HCT116 (cell line): ENCODE data around the gene CELSR3. TPM values are rescaled to one million over a fixed set of nuclear protein-coding genes. Genes with fewer than 3 reads are reported as not detected.

Experiments
- ATAC-seq: fragments of 200-7000 bp; cut with Tn5 transposase; 2 replicates; pipeline ENCODE4 v1.9.1; 2020; ENCODE audit warnings: mild to moderate bottlenecking, moderate library complexity
- BruUV-seq: library from RNA; stranded (reverse); fragments of 400-500 nt; replicated peaks from 2 replicates; lab custom pipeline; 2021; lab: Mats Ljungman, UMichigan
- CTCF ChIA-PET: fragments of 300-600 bp; sonication (Branson Sonifier 250); formaldehyde crosslinking; loops from one replicate; lab custom pipeline; 2021; ENCODE audit warnings: antibody characterized with exemption; lab: Charles Lee
- POLR2A ChIA-PET: fragments of 300-600, 350-600 bp; sonication (Branson Sonifier 250); formaldehyde crosslinking; loops from one replicate; lab custom pipeline; 2021; ENCODE audit warnings: antibody characterized with exemption; lab: Charles Lee
- RAD21 ChIA-PET, 2 experiments: fragments of 300-600 bp; sonication (Branson Sonifier 250); formaldehyde crosslinking; loops; one replicate each; lab custom pipeline; 2023; ENCODE audit warnings: low total read pairs in 2 of 2; ENCODE audit not compliant: uncharacterized antibody in 2 of 2, unreplicated experiment in 2 of 2, low non-redundant PET in 1 of 2; lab: Charles Lee
- DNase-seq: peaks from one replicate; pipeline ENCODE4 v3.0.0-alpha.2; 2010; ENCODE audit warnings: low read depth, low spot score
- H2AFZ ChIP-seq: fragments of 200-600 bp; shearing (Covaris generic), sonication (generic); 2 replicates; pipeline ENCODE4 v1.6.1; 2017; ENCODE audit warnings: low read depth, mixed run types, mixed read lengths, antibody characterized with exemption, low read length; ENCODE audit not compliant: poor library complexity, severe bottlenecking
- H3K27ac ChIP-seq: 2 replicates; pipeline ENCODE4 v1.5.1; 2012; ENCODE audit warnings: low read depth, low read length
- H3K27me3 ChIP-seq: fragments of 200-600 bp; sonication (generic); 2 replicates; pipeline ENCODE4 v1.6.1; 2016; ENCODE audit warnings: mixed run types, low read length, mixed read lengths; ENCODE audit not compliant: insufficient read depth
- H3K36me3 ChIP-seq, 2 experiments: fragments of 200-500 bp in 1 of 2; fragments of 200-600 bp in 1 of 2; sonication (Bioruptor generic) in 1 of 2; sonication (generic) in 1 of 2; 2 replicates each; pipeline versions ENCODE4 v1.5.1 to v1.6.1; 2014 to 2016; ENCODE audit warnings: low read length in 2 of 2, inconsistent platforms in 1 of 2, mixed read lengths in 1 of 2, mixed run types in 1 of 2; ENCODE audit not compliant: insufficient read depth in 2 of 2, control insufficient read depth in 1 of 2
- H3K4me1 ChIP-seq, 2 experiments: fragments of 200-600 bp in 1 of 2; sonication (generic) in 1 of 2; 2 replicates each; pipeline versions ENCODE4 v1.5.1 to v1.6.1; 2012 to 2017; ENCODE audit warnings: low read length in 2 of 2, inconsistent platforms in 1 of 2, mild to moderate bottlenecking in 1 of 2, mixed read lengths in 1 of 2, mixed run types in 1 of 2, moderate library complexity in 1 of 2; ENCODE audit not compliant: insufficient read depth in 2 of 2, control insufficient read depth in 1 of 2
- H3K4me2 ChIP-seq: fragments of 200-600 bp; sonication (generic); 2 replicates; pipeline ENCODE4 v1.6.1; 2017; ENCODE audit warnings: mixed run types, low read length, mixed read lengths
- H3K4me3 ChIP-seq, 2 experiments: fragments of 200-600 bp in 1 of 2; sonication (generic) in 1 of 2; replicated peaks in 1 of 2; 2 replicates each; pipeline ENCODE4 v1.5.1; 2011 to 2016; ENCODE audit warnings: low read length in 2 of 2, control low read depth in 1 of 2, low read depth in 1 of 2, mild to moderate bottlenecking in 1 of 2, mixed read lengths in 1 of 2, mixed run types in 1 of 2
- H3K79me2 ChIP-seq: fragments of 200-600 bp; sonication (generic); 2 replicates; pipeline ENCODE4 v1.6.1; 2017; ENCODE audit warnings: mild to moderate bottlenecking, mixed run types, low read length, moderate library complexity, mixed read lengths; ENCODE audit not compliant: insufficient read depth
- H3K9ac ChIP-seq: fragments of 200-600 bp; sonication (generic); 2 replicates; pipeline ENCODE4 v1.6.1; 2016; ENCODE audit warnings: low read length, mixed read lengths
- H3K9me2 ChIP-seq: fragments of 200-600 bp; sonication (generic), shearing (Covaris generic); 2 replicates; pipeline ENCODE4 v1.6.1; 2017; ENCODE audit warnings: mixed run types, mild to moderate bottlenecking, moderate library complexity; ENCODE audit not compliant: insufficient read depth
- H3K9me3 ChIP-seq, 2 experiments: fragments of 200-500 bp in 1 of 2; fragments of 200-600 bp in 1 of 2; sonication (Bioruptor generic) in 1 of 2; sonication (generic) in 1 of 2; 2 replicates each; pipeline ENCODE4 v1.6.1; 2014 to 2017; ENCODE audit warnings: low read length in 2 of 2, mixed read lengths in 2 of 2, inconsistent platforms in 1 of 2, low read depth in 1 of 2, mild to moderate bottlenecking in 1 of 2, mixed run types in 1 of 2, moderate library complexity in 1 of 2; ENCODE audit not compliant: control insufficient read depth in 1 of 2, insufficient read depth in 1 of 2
- H4K20me1 ChIP-seq: fragments of 200-600 bp; sonication (generic), shearing (Covaris generic); 2 replicates; pipeline ENCODE4 v1.6.1; 2017; ENCODE audit warnings: mixed run types, mild to moderate bottlenecking, moderate library complexity; ENCODE audit not compliant: insufficient read depth
- ATF3 ChIP-seq: IDR thresholded peaks from 2 replicates; pipeline ENCODE4 v1.6.1; 2012
- CBX3 ChIP-seq: IDR thresholded peaks from 2 replicates; pipeline ENCODE4 v1.6.1; 2012; ENCODE audit warnings: low read depth
- CEBPB ChIP-seq: IDR thresholded peaks from 2 replicates; pipeline ENCODE4 v1.6.1; 2012; ENCODE audit warnings: low read depth
- EGR1 ChIP-seq: IDR thresholded peaks from 2 replicates; pipeline ENCODE4 v1.6.1; 2012; ENCODE audit warnings: low read depth
- ELF1 ChIP-seq: IDR thresholded peaks from 2 replicates; pipeline ENCODE4 v1.6.1; 2012; ENCODE audit warnings: low read depth, borderline replicate concordance
- EZH2phosphoT487 ChIP-seq: fragments of 200-600 bp; IDR thresholded peaks from 2 replicates; pipeline ENCODE4 v1.6.1; 2018; ENCODE audit warnings: antibody characterized with exemption, borderline replicate concordance
- FOSL1 ChIP-seq: IDR thresholded peaks from 2 replicates; pipeline ENCODE4 v1.6.1; 2012; ENCODE audit warnings: low read depth
- JUND ChIP-seq: IDR thresholded peaks from 2 replicates; pipeline ENCODE4 v1.6.1; 2012
- POLR2AphosphoS5 ChIP-seq: IDR thresholded peaks from 2 replicates; pipeline ENCODE4 v1.6.1; 2011; ENCODE audit warnings: mild to moderate bottlenecking, low read depth, low read length, moderate library complexity
- RAD21 ChIP-seq: IDR thresholded peaks from 2 replicates; pipeline ENCODE4 v1.6.1; 2012; ENCODE audit warnings: low read depth, mild to moderate bottlenecking
- SP1 ChIP-seq: IDR thresholded peaks from 2 replicates; pipeline ENCODE4 v1.6.1; 2012; ENCODE audit warnings: low read depth
- SRF ChIP-seq: IDR thresholded peaks from 2 replicates; pipeline ENCODE4 v1.6.1; 2012; ENCODE audit warnings: low read depth
- ZBTB33 ChIP-seq: IDR thresholded peaks from 2 replicates; pipeline ENCODE4 v1.6.1; 2011; ENCODE audit warnings: mild to moderate bottlenecking, low read length, moderate library complexity; ENCODE audit not compliant: insufficient replicate concordance; ENCODE audit errors: extremely low read depth
- ZFX ChIP-seq: fragments of 450-650 bp; IDR thresholded peaks from 2 replicates; pipeline ENCODE4 v1.6.1; 2017
- intact Hi-C: fragments of 100-400 bp; cut with micrococcal nuclease; formaldehyde crosslinking; loops from 2 replicates; pipeline ENCODE4 v1.10.0; 2022
- total RNA-seq: library from RNA; stranded (reverse); gene quantifications from one replicate; pipeline ENCODE4 v1.2.1, GENCODE V29; 2021; ENCODE audit not compliant: unreplicated experiment
- TF ChIP-seq, protein P1 (sequence below): IDR thresholded peaks from 2 replicates; pipeline ENCODE4 v1.6.1; 2012; ENCODE audit warnings: low read depth
- TF ChIP-seq, protein P2 (sequence below): IDR thresholded peaks from 2 replicates; pipeline ENCODE4 v1.6.1; 2012

Gene CELSR3
- total RNA-seq, 1 experiment from 2014 or later = 7.8 TPM

DNA sequence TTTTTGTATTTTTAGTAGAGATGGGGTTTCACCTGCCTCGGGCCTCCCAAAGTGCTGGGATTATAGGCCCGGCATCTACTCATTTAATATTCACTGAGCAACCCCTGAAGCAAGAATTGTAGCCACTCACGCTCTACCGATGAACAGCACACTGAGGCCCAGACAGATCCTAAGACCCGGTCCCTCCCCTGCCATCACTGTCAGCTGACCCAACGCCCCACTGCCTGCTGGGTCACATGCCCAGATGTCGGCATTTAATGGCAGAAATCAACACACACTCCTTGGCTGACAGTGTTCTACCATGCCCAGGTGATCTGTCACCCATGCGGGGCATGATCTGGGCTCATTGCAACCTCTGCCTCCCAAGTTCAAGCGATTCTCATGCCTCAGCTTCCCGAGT, 37.9 kb downstream of the CELSR3 start:
- TF ChIP-seq, protein P1, sequence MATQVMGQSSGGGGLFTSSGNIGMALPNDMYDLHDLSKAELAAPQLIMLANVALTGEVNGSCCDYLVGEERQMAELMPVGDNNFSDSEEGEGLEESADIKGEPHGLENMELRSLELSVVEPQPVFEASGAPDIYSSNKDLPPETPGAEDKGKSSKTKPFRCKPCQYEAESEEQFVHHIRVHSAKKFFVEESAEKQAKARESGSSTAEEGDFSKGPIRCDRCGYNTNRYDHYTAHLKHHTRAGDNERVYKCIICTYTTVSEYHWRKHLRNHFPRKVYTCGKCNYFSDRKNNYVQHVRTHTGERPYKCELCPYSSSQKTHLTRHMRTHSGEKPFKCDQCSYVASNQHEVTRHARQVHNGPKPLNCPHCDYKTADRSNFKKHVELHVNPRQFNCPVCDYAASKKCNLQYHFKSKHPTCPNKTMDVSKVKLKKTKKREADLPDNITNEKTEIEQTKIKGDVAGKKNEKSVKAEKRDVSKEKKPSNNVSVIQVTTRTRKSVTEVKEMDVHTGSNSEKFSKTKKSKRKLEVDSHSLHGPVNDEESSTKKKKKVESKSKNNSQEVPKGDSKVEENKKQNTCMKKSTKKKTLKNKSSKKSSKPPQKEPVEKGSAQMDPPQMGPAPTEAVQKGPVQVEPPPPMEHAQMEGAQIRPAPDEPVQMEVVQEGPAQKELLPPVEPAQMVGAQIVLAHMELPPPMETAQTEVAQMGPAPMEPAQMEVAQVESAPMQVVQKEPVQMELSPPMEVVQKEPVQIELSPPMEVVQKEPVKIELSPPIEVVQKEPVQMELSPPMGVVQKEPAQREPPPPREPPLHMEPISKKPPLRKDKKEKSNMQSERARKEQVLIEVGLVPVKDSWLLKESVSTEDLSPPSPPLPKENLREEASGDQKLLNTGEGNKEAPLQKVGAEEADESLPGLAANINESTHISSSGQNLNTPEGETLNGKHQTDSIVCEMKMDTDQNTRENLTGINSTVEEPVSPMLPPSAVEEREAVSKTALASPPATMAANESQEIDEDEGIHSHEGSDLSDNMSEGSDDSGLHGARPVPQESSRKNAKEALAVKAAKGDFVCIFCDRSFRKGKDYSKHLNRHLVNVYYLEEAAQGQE = no peak
- TF ChIP-seq ZFX = no peak
- TF ChIP-seq CBX3 = no peak
- TF ChIP-seq SRF = no peak
- no peak for TF ChIP-seq ATF3
- TF ChIP-seq RAD21 = no peak
- no peak for TF ChIP-seq EZH2phosphoT487
- TF ChIP-seq FOSL1 = no peak
- TF ChIP-seq, protein P2, sequence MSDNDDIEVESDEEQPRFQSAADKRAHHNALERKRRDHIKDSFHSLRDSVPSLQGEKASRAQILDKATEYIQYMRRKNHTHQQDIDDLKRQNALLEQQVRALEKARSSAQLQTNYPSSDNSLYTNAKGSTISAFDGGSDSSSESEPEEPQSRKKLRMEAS = no peak
- no peak for TF ChIP-seq JUND
- no peak for TF ChIP-seq ELF1
- no peak for TF ChIP-seq POLR2AphosphoS5
- no peak for TF ChIP-seq EGR1
- no peak for TF ChIP-seq SP1
- TF ChIP-seq ZBTB33 = no peak
- no peak for TF ChIP-seq CEBPB
- intact Hi-C loops = no loop called here
- Histone ChIP-seq H3K4me3 (no peak overlapping the region), H3K4me2 (no peak overlapping the region), H3K79me2 (no peaks in the 10 kb centered on the region), H3K9ac (no peak overlapping the region), H3K27ac (no peak overlapping the region), H3K36me3 (peaks cover 13 to 14% of the 10 kb centered on the region in 2 experiments; a peak in 3 of 4 replicates), H3K4me1 (no peaks in the 10 kb centered on the region), H3K9me2 (no peaks in the 10 kb centered on the region), H4K20me1 (no peaks in the 10 kb centered on the region), H2AFZ (no peak overlapping the region), H3K27me3 (no peaks in the 10 kb centered on the region), H3K9me3 (no peaks in the 10 kb centered on the region)
- ATAC-seq (no peak), DNase-seq (no peak)
- BruUV-seq = no TSS peak
- CTCF ChIA-PET = no interaction called here
- POLR2A ChIA-PET = interaction anchor here (0.8 kb wide), 1 partner anchor 38 kb away, joined by 3 read pairs; the partner anchor contains the start of gene CELSR3
- RAD21 ChIA-PET = no interaction called here
